ENCODE data around the gene SLC8A1.

SLC8A1 gene

DNA sequence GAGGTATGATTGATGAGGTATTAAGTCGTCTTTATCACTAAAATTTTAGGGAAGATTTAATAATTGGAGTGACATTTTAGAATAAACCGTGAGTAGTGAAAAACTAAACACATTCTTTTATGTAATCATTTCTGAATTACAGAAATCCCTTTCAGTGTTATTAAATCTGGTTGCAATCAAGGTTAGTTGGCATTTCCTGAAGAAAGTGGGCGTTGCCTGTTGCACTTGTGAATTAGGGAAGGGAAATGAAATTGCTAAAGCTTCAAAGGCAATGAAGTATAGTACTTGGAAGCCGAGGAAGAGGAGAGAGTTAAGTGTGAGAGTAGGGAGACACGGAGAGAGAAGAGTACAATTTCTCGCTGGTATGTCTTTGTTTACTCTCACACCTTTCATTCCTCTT, 274.5 kb downstream of the SLC8A1 start:
- POLR2A ChIA-PET (ENCODE audit: low non-redundant PET): no interaction called here
- H3K27ac ChIP-seq: no peak overlapping the region
- TF ChIP-seq, protein P1, sequence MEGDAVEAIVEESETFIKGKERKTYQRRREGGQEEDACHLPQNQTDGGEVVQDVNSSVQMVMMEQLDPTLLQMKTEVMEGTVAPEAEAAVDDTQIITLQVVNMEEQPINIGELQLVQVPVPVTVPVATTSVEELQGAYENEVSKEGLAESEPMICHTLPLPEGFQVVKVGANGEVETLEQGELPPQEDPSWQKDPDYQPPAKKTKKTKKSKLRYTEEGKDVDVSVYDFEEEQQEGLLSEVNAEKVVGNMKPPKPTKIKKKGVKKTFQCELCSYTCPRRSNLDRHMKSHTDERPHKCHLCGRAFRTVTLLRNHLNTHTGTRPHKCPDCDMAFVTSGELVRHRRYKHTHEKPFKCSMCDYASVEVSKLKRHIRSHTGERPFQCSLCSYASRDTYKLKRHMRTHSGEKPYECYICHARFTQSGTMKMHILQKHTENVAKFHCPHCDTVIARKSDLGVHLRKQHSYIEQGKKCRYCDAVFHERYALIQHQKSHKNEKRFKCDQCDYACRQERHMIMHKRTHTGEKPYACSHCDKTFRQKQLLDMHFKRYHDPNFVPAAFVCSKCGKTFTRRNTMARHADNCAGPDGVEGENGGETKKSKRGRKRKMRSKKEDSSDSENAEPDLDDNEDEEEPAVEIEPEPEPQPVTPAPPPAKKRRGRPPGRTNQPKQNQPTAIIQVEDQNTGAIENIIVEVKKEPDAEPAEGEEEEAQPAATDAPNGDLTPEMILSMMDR (conservative IDR thresholded peaks at IDR 0.05; ENCODE audit: low read depth): no peak
- DNase-seq (ENCODE audit: low spot score): no peak
- CTCF ChIA-PET: no interaction called here

GRCh38 chr2:40173276-40173675, 278.6 kb downstream of the SLC8A1 start:
- no peak overlapping the region for H3K27ac ChIP-seq
- POLR2A ChIA-PET (ENCODE audit: low non-redundant PET): no interaction called here
- DNase-seq (ENCODE audit: low spot score): no peak
- CTCF ChIA-PET: no interaction called here
- TF ChIP-seq, protein P1 (conservative IDR thresholded peaks at IDR 0.05; ENCODE audit: low read depth): no peak

DNA sequence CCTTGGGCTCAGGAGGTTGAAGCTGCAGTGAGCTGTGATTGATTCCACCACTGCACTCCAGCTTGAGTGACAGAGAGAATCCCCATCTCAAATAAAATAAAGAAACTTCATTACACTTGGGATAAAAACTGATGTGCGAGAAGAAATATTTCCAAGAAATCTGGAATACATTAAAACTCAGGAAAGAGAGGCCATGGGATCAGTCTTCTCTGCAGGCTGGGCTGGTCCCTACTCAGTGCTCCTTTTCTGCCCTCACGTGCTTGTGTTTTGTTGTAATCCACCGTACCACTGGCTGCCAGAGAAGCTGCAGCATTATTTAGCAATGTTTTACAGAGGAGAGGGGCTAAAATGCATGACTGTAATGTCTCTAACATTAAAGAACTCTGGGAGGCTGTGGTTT, 282.0 kb downstream of the SLC8A1 start:
- ChIA-PET POLR2A (ENCODE audit: low non-redundant PET) (no interaction called here), CTCF (no interaction called here)
- TF ChIP-seq, protein P1 (conservative IDR thresholded peaks at IDR 0.05; ENCODE audit: low read depth): no peak
- no peak overlapping the region for H3K27ac ChIP-seq
- DNase-seq (ENCODE audit: low spot score): no peak

DNA sequence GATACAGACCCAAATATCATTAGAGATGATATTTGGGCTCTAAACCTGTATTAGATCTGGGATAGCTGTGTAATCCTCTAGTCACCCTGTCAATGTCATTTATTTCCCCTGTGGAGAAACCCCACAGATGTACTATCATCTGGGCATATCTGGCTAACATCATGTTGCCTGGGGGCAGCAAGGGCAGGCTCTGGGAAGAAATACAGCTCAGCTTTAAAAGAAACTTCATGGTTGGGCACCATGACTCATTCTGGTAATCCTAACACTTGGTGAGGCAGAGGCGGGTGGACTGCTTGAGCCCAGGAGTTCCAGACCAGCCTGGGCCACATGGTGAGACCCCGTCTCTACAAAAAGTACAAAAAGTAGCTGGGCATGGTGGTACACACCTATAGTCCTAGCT, 282.5 kb downstream of the SLC8A1 start:
- no peak overlapping the region for H3K27ac ChIP-seq
- CTCF ChIA-PET: interaction anchor here (1.1 kb wide), 1 partner anchor 386 kb away, joined by 3 read pairs; no protein-coding TSS in a partner anchor
- POLR2A ChIA-PET (ENCODE audit: low non-redundant PET): no interaction called here
- TF ChIP-seq, protein P1 (conservative IDR thresholded peaks at IDR 0.05; ENCODE audit: low read depth): no peak
- DNase-seq (ENCODE audit: low spot score): no peak

DNA sequence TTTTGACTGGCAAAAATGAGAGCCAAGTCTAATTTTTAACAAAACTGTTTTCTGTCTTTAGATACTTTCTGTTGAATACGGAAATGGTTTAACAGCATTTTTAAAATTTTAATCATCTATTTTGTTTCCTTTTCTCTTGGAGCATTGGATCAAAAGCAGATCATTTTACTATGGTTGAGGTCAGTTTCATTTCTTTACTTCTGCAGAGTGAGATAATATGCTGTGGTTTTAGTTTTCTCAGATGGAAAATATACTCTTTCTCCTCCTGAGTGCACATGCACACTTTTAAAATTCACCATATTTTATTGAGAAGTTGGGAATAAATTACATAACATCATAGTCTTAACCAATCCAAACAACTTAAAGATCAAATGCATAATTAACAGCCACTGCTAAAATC, 283.3 kb downstream of the SLC8A1 start:
- TF ChIP-seq, protein P1 (conservative IDR thresholded peaks at IDR 0.05; ENCODE audit: low read depth): no peak
- ChIA-PET CTCF (interaction anchor here (1.1 kb wide), 1 partner anchor 386 kb away, joined by 3 read pairs; no protein-coding TSS in a partner anchor), POLR2A (ENCODE audit: low non-redundant PET) (no interaction called here)
- H3K27ac ChIP-seq: no peak overlapping the region
- no peak for DNase-seq (ENCODE audit: low spot score)

- CTCF ChIA-PET: interaction anchor here (1.1 kb wide), 1 partner anchor 387 kb away, joined by 3 read pairs; no protein-coding TSS in a partner anchor
- TF ChIP-seq, protein P1 (conservative IDR thresholded peaks at IDR 0.05; ENCODE audit: low read depth): no peak
- POLR2A ChIA-PET (ENCODE audit: low non-redundant PET): no interaction called here
- H3K27ac ChIP-seq: no peak overlapping the region
- no peak for DNase-seq (ENCODE audit: low spot score)
These were observed 283.9 kb downstream of the SLC8A1 start for GRCh38 chr2:40168032-40168431.

- DNase-seq (ENCODE audit: low spot score): no peak
- TF ChIP-seq, protein P1 (conservative IDR thresholded peaks at IDR 0.05; ENCODE audit: low read depth): no peak
- H3K27ac ChIP-seq: no peak overlapping the region
- CTCF ChIA-PET: interaction anchor here (0.6 to 1.0 kb wide), 2 partner anchors 13 to 15 kb away, joined by 3 read pairs; no protein-coding TSS in a partner anchor
- POLR2A ChIA-PET (ENCODE audit: low non-redundant PET): no interaction called here
These were observed 285.9 kb downstream of the SLC8A1 start for GRCh38 chr2:40166006-40166405.
